NCI-H345 treated with DMSO at 0.1 percent for 48 hours (cell line): Measurements from ENCODE around the gene DCTN3.
"Not testable (repeated sequence)": the region's sequence is repeated elsewhere in the genome, so short reads cannot be mapped to it uniquely, and the experiment has no call there.

Experiments
- DNase-seq: peaks from one replicate; lab custom pipeline; 2025; ENCODE audit not compliant: unreplicated experiment; lab: John Stamatoyannopoulos, UW

The DCTN3 gene

DNA sequence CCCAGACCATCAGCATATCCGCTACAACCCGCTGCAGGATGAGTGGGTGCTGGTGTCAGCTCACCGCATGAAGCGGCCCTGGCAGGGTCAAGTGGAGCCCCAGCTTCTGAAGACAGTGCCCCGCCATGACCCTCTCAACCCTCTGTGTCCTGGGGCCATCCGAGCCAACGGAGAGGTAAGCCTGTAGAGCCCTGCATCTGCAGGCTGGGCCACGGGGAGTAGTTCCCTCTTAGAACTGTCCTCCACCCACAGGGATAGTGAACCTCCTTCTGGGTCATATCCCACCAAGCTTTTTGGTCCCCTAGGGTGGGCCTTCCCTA, 26.7 kb upstream of the DCTN3 start:
- no peak for DNase-seq

DNA sequence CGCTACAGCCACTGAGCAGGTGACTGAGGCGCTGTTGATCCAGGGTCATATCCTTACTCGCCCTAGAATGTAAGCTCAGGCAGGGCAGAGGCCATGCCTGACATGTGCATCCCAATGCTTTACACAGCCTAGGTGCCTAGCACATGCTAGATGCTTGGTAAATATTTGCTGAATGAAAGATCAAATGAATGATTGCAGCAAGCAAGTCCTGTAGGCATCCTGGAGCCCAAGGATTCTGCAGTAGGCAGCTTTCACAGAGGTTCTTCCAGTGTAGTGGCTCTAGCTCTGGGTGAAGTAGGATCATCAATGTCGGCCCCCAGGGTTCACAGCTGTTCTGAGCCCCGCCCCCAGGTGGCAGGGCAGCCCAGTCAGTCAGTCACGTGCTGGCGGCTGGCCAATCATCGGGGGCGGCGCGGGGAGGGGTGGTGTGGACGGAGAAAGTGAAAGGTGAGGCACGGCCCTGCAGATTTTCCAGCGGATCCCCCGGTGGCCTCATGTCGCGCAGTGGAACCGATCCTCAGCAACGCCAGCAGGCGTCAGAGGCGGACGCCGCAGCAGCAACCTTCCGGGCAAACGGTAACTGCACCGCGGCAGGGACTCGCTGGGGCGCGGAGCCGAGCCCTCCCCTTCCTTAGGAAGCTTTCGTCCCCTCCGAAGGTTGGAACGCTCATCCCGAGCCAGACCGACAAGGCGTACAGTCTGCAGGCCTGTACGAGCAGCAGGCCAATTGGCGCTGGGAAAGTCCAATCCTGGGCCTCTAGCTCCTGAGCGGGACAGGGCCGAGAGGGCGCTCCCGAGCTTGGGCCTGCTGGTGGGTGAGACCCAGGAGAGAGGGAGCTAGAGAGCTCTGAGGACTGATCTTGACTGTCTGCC, 26.2 kb upstream of the DCTN3 start, which contains the start of gene GALT:
GALT (plus strand) TSS at position 465 of the 873 bp plus-strand sequence; CDS start at position 495, 30 bp downstream.
- DNase-seq: peak; percentile 90

DNA sequence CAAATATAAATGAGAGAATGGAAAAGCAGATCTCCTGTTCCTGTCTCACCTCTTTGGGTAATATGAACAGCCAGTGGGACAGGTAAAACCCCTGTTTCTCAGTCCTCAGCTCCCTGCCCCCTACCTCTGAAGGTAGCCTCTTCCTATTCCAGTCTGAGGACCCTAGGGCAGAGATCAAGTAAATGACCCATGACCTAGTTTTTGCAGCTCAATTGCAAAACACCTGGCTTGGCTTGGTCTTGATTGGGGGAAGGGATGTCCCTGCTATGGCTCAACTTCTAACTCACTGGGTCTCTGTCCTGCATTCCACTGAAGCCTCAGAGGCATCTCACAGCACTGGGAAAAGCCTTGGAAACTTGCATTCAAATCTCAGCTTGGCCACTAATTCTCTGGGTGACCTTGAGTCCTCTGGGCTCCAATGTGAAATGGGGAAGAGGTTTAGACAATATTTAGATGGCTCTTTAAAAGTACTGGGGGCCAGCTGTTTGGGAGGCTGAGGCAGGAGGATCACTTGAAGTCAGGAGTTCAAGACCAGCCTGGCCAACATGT, 24.5 kb upstream of the DCTN3 start:
- DNase-seq: no peak

DNA sequence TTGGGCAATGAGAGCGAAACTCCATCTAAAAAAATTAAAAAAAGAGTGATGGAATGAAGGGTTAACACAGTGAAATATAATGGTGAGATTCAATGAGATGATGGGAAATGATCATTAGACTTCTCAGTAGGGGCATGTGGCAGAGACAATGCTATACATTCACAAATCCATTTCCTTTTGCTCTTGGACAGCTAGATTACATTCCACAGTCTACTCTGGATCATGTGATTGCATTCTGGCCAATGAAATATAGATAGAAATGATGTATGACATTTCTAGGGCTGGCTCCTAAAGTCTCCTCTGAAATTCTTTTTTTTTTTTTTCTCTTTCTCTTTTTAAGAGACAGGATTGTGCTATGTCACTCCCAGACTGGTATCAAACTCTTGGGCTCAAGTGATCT, 22.4 kb upstream of the DCTN3 start:
- DNase-seq: no peak

DNA sequence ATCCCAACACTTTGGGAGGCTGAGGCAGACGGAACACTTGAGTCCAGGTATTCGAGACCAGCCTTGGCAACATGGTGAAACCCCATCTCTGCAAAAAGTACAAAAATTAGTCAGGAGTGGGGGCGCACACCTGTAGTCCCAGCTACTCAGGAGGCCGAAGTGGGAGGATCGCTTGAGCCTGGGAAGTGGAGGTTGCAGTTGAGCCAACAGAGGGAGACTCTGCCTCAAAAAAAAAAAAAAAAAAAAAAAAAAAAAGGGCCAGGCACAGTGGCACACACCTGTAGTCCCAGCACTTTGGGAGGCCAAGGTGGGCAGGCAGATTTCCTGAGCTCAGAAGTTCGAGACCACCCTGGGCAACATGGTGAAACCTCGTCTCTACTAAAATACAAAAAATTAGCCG, 19.0 kb upstream of the DCTN3 start:
- DNase-seq: not testable (repeated sequence)

DNA sequence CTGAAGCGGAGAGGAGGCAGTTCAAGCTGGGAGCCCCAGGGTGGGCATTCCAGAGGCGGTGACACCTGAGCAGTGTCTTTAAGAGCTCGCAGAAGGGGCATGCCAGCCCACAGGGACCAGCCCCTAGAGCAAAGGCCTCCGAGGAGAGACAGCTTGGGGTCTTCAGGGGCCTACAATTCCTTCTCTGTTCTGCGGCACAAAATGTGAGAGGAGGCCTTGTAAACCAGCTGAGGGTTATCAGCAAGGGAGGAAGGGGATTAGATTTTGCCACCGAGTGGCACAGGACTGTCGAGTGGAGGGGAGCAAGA, 17.8 kb upstream of the DCTN3 start:
- DNase-seq: no peak

DNA sequence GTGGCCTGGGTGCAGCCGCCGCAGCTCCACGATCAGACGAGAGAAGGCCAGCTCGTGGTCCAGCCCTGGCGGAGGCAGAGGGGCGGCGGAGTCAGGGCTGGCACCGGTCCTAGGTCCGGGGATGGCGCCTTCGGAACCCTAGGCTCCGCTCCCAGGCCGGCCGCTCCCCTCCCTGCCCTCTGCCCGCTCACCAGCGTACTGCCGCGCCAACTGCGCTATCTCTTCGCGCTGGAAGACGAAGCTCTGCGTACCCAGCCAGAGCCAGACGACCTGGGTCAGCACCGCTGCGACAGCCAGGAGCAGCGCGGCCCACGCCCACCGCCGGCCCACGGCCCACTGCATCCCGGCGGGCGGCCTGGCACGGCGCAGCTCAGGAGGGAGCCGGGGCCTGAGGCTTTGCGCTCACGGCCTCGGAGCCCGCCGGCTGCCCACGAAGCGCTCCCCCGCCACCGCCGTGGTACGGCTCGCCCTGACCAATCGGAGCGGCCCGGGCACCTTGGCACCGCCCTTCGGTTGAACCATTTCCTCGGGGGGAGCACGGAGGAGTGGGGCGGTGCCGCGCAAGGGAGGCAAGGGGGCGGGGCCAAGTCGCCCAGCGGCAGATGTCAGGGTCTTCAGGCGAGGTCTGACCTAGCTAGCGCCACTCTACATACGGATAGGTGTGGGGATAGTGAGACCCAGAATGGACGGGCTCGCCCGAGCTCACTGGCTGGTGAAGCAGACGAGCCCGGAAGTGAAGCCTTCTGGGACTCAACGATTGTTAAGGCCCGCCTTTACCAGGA, 17.3 kb upstream of the DCTN3 start, which contains the start of gene SIGMAR1:
SIGMAR1 (minus strand) TSS at position 432 of the 782 bp plus-strand sequence; CDS start at position 342, 90 bp downstream.
- DNase-seq: peak; percentile 87

DNA sequence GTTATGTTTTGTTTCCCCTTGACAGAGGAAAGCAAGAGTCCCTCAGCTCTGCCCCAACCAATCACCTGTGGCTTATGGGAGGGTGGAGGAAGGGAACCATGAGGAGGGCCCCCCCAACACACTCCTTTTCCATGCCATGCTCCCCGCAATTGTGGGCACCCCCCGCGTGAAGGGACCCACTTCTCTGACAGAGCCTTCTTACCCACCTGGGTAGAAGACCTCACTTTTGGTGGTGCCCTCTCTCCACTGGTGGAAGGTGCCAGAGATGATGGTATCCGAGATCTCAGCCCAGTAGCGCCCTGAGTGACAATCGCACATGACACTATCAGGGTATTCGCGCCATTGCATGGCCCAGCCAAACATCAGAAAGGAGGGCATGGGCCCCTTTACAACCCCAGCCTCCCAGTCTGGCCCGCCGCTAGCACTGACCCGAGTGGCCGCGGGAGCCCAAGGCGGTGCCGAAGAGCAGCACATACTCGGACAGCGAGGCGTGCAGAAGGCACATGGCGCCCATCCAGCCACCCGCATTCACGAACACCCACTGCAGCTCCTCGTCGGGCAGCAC, 16.6 kb upstream of the DCTN3 start:
- DNase-seq: no peak

DNA sequence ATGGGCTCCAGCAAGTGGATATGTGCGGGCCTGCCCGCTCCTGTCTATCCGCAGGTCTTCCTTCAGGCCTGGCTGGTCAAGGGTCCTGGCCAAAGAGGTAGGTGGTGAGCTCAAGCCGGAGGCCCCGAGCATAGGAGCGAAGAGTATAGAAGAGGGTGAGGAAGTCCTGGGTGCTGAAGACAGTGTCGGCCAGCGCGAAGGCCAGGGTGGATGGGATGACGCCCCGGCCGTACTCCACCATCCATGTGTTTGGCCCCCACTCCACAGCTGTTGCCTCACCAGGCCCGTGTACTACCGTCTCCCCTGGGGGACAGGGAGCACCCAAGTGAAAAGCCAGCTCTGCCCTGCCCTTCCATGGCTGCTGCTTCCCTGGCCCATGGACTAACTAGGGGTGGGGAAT, 15.3 kb upstream of the DCTN3 start:
- no peak for DNase-seq

DNA sequence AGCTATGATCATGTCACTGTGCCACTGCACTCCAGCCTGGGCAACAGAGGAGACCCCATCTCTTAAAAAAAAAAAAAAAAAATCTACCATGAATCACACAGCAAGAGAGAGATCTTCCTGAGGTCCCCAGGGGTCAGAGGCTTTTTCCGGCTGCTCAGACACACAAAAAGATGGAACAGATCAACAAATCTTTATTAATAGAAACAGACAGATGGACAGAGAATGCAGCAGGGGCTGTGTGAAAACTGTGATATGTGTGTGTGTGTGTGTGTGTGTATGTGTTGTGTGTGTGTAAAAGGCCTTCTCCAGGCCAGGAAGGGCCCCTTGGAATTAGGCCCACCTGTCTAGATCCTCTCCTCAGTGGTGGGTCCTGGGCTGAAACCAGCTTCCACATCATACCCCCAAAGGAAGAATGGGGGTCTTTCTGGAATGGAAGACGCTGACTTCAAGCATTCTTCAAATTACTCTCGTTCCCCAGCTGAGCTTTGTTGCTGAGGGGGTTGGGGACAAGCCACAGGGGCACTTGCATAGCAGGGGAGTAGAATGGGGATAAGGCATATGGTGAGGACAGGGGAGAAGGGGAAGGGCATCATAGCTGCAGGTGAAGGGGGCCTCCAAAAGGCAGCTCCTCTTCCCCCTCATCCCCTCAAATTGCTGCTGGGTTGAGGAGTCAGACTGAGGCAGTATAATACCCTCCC, 14.4 kb upstream of the DCTN3 start:
- DNase-seq: no peak

DNA sequence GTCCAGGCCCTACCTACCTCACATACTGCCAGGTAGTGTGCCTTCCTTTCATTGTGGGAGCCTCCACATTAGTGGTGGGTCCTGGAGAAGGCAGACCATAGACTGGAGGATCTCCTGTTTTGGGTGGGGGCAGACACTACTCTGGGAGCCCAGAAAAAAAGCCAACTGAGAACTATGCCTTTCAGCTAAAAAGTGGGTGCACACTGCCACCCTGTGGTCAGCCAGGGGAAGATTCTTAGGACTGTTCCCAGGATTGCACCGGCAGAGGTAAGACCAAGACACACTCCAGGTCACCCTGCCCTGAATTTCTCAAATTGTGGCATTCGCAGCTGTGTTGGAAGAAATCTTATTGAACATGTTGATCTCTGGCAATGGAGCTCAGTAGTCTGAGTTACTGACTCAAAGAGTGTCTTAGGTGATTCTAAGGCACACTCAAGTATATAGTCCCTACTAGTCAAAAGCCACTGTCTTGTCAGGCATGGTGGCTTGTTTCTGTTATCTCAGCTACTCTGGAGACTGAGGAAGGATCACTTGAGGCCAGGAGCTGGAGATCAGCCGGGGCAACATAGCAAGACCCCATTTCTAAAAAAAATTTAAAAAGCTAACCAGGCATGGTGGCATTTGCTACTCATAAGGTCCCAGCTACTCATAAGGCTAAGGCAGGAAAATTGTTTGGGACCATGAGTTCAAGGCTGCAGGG, 13.7 kb upstream of the DCTN3 start:
- peak; percentile 28 for DNase-seq

DNA sequence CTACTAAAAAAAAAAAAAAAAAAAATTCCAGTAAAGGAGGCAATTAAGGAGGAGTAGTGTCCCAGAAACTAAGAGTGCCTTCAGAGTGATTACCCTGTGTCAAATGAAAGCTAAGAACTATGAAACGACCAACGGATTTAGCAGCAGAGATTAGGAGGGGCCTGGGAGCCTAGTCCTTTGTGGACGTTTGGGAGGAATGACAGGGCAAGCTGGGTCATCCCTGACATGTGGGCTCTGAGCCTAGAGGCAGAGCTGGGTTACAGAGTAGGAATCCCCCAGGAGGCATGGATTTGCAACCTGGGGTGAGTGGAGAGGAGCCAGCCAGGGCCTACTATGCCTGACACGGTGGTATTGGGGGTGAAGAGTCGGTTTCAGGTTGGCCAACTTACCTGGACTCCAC, 12.9 kb upstream of the DCTN3 start:
- DNase-seq: no peak

DNA sequence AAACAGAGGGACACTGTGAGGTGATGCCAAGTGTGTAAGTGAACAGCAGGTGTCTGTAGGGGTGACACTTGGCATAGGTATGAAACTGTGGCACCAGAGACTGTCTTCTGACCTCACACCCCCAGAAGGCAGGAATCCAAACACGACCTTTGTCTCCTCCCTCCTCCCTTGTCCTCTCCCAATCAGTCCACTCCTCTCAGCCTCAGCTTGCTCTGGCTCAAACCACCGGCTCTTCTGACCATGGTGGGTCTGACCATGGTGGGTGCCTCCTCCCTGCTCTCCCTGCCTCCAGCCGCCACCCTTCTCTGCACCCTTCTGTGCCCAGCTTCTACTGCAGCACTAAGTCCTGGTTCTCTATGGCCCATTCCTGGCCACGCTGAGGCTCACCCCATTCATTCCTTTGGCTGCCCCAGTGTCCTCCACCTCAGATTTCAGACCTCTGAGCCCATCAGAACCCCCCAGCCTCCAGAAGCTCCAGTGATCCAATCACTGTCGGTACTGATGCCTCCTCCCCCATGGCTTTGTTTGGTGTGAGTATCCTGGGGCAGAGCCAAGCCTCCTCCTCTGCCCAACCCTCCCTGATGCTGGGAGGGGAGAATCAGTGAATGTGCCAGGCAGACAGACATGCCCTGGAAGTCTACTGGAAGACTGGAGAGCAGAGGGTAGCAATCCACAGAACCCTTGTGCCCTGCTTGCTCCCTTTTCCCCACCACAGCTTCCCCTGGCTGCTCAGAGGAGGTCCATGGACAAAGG, 10.3 kb upstream of the DCTN3 start:
- DNase-seq: no peak

DNA sequence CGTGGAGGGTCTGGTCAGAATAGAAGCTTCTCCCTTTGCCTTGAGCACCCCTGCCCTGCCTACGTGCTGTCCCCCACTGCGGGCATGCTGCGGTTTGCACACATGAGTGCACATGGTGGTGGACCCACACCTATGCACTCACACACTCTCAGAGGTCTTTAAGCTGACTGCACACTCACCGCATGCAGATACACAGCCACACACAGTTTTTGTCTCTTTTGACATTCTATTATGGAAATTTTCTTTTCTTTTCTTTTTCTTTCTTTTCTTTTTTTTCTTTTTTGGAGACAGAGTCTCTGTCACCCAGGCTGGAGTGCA, 9.2 kb upstream of the DCTN3 start:
- no peak for DNase-seq

DNA sequence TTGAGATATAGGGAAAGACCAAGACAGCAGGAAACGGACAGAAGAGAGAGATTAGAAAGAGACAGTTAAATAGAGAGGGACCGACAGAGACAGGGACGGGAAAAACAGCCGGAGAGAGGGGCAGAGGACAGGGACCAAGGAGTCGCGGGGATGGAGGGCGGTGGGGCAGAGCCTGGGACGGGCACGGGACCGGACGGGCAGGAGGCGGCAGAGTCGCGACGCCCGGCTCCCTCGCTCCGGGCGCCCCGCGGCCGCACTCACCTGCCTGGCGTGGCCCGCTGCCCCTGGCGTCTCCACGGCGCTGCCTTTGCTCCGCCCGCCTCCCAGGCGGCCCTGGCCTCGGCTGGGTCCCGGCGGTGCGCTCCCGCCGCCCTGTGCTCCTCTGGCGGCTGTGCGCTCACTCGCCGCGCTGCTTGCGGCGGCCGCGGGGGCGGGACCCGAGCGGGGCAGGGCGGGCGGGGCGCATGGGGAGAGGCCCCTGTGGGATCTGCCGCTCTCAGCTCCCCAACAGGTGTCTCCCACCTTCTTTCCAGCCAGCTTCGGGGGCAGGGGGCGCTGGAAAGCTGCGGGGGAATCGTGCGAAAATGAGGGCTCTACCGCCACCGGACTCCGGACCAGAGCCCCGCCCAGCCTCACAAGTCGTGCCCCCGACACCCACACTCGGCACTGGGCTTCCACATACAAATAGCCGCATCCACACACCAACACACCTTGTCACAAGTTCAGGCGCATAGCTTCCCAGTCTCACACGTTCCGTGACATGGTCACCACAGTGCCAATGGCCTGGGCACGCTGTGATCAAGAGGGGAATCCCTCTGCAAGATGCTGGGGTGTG, 8.6 kb upstream of the DCTN3 start, which contains the start of gene ARID3C:
ARID3C (minus strand) TSS at position 411 of the 835 bp plus-strand sequence. CDS start 1,052 bp downstream, outside the sequence.
- DNase-seq: no peak

DNA sequence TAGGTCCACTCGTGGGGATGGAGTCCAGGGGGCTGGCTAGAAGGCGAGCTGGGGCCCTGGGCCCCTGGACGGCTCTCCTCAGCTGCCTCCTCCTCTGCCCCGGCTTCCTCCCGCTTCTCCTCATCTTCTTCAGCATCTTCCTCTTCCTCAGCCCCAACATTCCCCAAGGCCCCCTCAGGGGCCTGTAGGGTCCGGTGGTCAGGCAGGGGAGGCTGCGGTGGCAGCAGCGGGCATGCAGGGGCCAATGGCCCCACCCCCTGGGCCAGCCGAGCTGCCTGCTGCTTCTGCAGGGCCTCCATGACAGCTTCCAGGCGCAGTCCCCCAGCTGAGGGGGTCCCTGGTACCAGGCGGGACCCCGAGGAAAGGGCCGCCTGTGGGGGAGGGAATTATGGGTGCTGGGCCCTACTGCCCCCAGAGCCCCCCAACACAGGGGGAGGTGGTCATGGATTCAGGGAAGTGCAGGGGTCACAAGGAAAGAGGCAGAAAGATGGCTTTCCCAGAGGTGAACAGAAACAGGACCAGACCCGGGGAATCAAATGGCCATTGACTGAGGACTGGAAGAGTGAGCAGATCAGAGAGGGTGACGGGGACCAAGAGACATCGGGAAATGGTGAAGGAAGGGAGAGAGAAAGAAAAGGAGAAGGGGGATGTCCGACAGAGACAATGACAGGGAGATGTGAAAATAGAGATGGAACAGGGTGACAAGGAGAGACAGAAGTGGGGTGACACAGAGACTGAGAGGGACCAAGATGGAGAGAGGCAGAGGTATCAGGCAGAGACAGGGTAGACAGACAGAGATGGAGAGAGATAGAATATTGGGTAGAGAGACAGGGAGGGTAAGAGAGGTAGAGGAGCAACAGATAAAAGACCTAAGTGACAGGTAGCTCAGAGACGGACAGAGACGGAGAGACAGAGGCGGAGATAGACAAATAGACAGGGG, 7.7 kb upstream of the DCTN3 start:
- no peak for DNase-seq

DNA sequence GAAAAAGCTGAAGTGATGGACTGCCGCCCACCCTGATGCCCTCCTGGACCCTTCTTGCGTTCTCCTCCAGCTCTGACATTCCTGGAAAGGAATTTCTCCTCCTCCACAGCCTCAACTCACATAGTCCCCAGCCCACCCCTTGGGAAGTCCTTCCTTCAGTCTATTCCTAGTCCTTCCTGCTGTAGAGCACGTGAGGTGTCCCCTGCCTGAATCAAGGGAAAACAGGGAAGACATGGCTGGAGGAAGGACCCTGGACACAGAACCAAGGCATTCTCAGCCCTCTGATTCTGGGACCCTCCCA, 4.8 kb upstream of the DCTN3 start:
- DNase-seq: no peak
